Measurements from ENCODE around the gene MSANTD7. TPM values are rescaled to one million over a fixed set of nuclear protein-coding genes. Genes with fewer than 3 reads are reported as not detected.
"Not testable (repeated sequence)": the region's sequence is repeated elsewhere in the genome, so short reads cannot be mapped to it uniquely, and the experiment has no call there.

The MSANTD7 gene
- total RNA-seq, 1 experiment from 2014 or later = 14.2 TPM

DNA sequence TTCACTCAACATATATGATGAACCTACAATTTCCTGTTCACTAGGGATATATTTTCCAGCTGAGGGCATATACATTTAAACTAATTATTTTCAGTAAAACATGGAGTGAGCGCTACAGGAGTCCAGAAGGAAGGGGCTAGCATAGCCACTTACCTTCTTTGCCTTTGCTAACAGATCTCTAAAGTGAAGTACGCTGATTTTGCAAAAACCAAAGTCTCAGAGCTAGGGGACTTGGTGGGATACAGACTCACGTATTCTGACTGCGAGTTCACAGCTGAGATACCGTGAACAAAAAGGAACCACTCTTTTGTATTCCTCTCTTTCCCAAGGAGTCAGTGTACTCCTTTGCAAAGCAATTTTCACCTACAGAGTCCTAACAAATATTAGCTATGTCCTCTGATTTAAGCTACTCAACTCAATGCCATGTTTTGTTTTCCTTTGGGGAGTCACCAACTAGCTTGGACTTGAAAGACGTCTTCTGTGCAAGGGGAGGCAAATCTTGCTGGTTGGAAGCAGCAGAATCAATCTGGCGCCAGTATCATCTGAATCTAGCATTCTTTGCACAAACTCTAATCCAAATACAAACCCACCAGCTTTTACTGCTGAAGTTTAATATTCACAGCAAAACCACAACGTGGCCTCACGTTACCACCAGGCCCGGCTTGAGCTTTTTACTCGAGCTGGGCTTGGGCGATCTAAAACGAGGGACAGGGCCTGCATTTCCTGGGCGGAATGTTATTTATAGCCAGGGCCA lies 926 bp upstream of the MSANTD7 start:
- DNase-seq (ENCODE audit: low read depth) = peak; percentile 37

DNA sequence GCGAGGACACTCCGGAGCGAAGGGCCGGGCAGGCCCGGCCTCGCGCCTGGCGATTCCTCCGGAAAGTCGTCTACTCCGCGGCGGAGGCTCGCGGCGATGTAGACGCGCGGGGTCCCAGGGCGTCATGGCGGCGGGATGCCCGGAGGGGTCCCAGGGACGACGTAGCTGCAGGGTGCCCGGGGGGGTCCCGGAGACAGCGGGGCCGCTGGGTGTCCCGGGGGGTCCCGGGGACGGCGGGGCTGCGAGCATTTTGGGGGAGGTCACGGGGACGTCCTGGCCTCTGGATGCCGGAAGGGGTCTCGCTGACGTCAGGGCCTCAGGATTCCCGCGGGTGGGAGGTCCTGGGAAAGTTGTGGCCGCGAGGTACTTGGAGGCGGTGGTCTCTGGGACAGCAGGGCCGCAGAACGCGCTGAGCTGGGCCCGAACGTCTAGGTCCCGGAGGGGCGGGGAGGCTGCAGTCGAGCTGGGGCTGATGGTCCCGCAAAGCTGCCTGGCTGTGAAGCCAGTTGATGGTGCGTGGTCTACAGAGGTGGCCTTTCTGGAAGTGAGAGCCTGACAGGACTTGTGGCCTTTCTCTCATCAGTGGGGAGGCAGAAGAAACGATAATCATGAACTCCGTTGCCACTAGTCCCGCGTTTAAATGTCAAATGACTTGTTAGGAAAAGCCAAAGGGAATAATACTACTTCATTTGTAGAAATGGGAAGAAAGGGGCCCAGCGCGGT lies 637 bp downstream of the MSANTD7 start:
- peak; percentile 4 for DNase-seq (ENCODE audit: low read depth)

GRCh38 chr10:14839305-14839695 lies 1.2 kb downstream of the MSANTD7 start:
- no peak for DNase-seq (ENCODE audit: low read depth)

- DNase-seq (ENCODE audit: low read depth) = no peak
Observed at GRCh38 chr10:14840178-14840577, 2.1 kb downstream of the MSANTD7 start.

GRCh38 chr10:14843327-14843988 lies 5.4 kb downstream of the MSANTD7 start:
- DNase-seq (ENCODE audit: low read depth) = no peak

DNA sequence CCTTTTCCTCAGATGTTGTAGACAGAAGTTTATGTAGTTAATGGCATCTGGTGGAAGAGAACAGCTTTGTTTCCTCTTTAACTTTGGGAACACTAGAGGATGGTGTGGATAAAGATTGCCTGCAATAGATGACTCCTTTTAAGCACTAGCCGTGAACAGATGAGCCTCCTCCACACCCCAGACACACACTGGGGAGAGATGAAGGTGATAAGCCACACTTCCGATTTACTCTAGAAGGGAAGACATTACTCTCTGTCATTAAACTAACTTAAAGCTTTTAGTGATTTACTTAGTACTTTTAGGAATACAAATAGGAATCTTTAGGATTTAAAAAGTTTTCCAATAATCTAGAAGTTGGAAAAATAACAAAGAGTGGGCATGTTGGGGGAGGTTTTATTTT lies 6.8 kb downstream of the MSANTD7 start:
- DNase-seq (ENCODE audit: low read depth) = no peak

GRCh38 chr10:14852236-14852635 lies 14.1 kb downstream of the MSANTD7 start:
- no peak for DNase-seq (ENCODE audit: low read depth)

DNA sequence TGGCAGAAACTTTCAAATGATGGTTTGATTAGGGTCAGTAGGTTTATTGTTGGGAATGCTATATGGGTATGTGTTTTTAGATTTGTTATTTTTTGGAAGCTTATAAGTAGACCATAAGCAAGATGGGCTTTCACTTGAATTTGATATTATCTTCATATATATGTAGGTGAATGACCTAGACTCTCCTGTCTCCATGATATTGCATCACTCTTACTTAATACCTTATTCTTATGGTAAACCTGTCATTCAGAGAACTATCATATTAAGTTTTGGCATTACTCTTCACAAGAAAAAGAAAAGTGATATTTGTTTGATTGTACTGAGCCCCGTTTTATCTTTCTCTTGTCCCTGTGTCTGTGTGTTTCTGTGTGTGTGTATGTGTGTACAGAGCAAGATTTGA lies 17.3 kb downstream of the MSANTD7 start:
- DNase-seq (ENCODE audit: low read depth) = no peak

DNA sequence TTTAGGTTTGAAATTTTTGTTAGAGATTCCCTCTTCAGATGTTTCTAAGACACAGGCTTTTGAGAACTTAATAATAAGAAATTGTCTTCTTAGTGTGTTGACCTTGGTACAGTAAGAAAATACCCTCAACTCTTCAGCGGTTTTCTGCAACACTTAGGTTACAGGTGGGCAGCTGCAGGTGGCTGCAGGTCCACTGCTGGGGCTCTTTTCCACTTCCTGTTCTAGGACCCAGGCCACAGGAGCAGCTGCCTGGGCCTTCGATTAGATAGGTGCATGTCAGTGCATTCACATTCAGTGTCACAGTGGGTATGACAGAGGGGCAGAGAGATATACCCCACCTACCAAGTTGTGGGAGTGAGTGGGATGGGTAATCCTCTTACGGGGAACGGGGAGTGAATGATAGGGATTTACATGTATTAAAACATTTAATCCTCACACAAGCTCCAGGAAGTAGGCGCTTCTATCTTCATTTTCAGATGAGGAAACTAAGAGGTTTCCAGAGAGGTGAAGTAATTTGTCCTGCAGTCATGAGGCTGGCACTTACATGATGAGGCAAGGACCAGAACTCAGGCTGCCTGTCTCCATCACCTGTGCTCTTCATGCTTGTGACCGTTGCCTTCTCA lies 20.3 kb downstream of the MSANTD7 start:
- no peak for DNase-seq (ENCODE audit: low read depth)

GRCh38 chr10:14859043-14859442 lies 20.9 kb downstream of the MSANTD7 start:
- DNase-seq (ENCODE audit: low read depth) = no peak

GRCh38 chr10:14859775-14860174 lies 21.7 kb downstream of the MSANTD7 start:
- no peak for DNase-seq (ENCODE audit: low read depth)

GRCh38 chr10:14860791-14861190 lies 22.7 kb downstream of the MSANTD7 start:
- no peak for DNase-seq (ENCODE audit: low read depth)

- DNase-seq (ENCODE audit: low read depth) = not testable (repeated sequence)
Observed at GRCh38 chr10:14864466-14864865, 26.4 kb downstream of the MSANTD7 start.

DNA sequence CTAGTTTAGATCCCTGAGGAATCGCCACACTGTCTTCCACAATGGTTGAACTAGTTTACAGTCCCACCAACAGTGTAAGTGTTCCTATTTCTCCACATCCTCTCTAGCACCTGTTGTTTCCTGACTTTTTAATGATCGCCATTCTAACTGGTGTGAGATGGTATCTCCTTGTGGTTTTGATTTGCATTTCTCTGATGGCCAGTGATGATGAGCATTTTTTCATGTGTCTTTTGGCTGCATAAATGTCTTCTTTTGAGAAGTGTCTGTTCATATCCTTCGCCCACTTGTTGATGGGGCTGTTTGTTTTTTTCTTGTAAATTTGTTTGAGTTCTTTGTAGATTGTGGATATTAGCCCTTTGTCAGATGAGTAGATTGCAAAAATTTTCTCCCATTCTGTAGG lies 26.8 kb downstream of the MSANTD7 start:
- DNase-seq (ENCODE audit: low read depth) = not testable (repeated sequence)

GRCh38 chr10:14873090-14873760 lies 35.1 kb downstream of the MSANTD7 start:
- peak; percentile 67 for DNase-seq (ENCODE audit: low read depth)

GRCh38 chr10:14875941-14876340 lies 37.8 kb downstream of the MSANTD7 start:
- no peak for DNase-seq (ENCODE audit: low read depth)

DNA sequence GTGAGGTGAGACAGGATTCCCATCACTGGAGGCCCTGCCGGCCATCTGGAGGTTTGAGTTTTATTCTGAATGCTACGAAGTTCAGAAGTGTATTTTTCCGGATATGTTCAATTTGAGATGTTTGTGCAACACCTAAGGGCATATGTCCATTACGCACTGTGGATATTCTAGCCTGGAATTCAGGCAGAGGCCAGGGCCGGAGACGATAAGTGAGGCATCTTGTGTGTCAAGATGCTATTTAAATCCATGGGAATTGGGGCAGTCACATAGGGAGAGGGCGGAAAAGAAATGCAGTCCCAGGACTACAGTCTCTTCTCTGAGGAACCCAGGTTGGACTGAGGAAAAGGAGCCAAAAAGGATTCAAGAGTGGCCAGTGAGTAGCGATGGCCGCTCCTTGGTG lies 38.7 kb downstream of the MSANTD7 start:
- DNase-seq (ENCODE audit: low read depth) = no peak

DNA sequence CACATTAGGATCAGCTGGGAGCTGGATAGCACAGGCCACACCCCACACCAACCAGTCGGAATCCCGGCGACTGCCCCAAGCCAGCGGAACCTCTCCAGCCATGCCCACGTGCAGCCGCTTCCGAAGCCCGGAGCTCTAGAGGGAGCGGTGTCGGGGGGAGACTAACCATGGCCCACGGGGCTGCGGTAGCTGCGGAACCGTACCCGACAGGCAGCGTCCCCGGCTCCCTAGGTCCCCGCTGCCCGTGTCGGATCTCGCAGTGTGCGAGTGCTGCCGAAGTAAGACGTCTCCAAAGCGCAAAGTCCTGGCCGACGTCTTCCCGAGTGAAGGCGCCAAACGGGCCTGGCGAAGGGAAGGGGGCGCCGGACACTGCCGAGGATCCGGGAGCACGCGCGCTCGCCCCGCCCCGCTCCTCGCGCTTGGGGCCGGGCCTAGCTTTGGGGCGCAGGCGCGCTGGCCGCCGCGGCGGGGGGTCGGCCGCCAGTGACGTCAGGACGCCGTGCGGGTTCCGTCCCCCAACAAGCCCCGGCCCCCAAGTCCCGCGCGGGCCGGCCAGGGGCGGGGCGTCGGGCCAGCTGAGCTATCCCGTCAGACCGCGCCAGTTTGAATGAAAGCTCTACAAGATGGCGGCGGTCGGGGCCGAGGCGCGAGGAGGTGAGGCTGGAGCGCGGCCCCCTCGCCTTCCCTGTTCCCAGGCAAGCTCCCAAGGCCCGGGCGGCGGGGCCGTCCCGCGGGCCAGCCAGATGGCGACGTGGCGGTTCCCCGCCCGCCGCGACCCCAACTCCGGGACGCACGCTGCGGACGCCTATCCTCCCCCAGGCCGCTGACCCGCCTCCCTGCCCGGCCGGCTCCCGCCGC lies 40.4 kb downstream of the MSANTD7 start, which contains the start of gene SUV39H2:
Gene SUV39H2, plus strand, starts transcription at position 601 of the 858 bp plus-strand sequence. Its CDS starts 23 bp downstream, at position 624.
- peak; percentile 85 for DNase-seq (ENCODE audit: low read depth)

DNA sequence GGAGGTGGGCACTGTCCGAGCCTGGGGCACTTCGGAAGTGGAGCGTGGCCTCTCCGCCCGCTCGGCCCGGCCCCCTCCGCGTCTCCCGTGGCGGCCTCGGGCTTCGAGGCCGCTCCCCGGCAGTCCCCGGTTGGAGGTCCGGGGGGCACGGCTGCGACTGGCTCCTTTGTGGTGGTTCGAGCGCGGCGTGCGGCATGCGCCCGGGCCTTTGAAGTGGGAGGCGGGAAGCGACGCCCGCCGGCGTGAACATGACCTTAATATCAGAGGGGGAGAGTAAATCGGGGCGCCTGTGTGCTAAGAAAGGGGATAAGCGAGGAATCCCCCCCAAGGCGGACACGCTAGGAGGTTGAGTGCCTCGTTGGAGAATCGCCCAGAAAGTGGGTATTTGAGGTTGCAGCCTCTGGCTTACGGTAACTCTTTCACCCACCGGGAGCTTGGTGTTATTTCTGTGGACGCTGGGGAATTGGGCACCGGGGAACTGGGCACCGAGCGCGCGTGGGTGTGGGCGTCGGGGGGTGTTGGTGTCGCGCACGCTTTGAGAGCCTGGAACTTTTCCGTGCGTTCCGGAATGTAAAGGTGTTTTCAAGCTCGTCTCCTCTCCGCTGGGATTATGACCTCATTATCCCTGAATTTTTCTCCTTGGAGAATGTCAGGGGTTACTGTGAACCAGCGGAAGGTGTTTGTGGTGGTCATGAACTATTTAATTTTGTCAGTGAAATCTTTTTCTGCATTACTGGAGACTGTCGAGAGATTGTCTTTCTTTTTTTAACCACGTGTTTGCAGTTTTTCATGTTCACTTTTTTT lies 41.2 kb downstream of the MSANTD7 start:
- peak; percentile 20 for DNase-seq (ENCODE audit: low read depth)

DNA sequence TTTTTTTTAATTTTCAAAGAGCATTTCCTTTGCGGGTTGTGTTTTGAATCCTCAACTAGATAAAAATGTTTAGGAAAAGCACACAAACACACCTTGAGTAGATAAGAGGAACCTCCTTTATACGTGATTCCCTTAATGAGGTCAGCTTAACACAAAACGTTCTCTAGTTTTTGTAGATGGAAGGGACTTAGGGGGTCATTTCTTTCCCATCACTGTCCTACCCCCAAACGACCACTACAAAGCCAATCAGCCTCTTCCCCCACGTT lies 41.8 kb downstream of the MSANTD7 start:
- DNase-seq (ENCODE audit: low read depth) = no peak
